GM18508 (cell line): ENCODE measurements around the gene MYMX.

Experiments
- ATAC-seq: cut with Tn5 transposase; IDR thresholded peaks from one replicate; pipeline ENCODE4 v1.9.1; 2021; ENCODE audit warnings: moderate number of reproducible peaks; ENCODE audit not compliant: insufficient read depth, unreplicated experiment

The MYMX gene

GRCh38 chr6:44217332-44218143 is 812 bp downstream of the MYMX start:
- no peak for ATAC-seq

DNA sequence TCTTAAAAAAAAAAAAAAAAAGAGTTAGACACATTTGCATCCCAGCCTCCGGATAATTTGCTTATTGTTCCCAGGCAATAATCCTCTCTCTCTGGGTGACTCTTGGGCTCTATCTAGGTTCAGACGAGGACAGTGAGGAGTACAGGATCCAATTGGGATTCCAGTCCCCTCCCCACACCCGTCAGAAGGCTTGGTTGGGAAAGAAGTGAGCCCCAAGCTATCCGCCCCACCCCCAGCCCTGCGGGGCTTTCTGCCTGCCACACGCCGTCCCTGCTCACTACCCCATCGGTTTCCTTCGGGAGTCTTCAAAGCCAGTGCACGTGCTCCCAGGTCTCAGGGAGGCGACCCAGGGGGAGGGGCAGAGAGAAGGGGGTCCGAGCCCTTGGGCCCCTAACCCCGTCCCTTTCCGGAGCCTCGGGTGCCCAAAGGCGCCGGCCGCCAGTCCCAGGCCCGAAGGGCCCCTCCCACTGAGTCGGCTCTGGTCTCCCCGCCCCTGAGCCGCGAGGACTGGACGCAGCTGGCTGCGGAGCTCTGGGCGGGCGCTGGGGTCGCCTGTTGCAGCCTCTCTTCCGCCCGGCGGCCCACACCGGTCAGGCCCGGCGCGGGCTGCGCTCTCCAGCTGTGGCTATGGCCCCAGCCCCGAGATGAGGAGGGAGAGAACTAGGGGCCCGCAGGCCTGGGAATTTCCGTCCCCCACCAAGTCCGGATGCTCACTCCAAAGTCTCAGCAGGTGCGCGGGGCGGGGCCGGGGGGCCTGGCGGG is 2.5 kb downstream of the MYMX start:
- no peak for ATAC-seq

GRCh38 chr6:44219815-44220784 is 3.4 kb downstream of the MYMX start:
- ATAC-seq: no peak

- ATAC-seq: no peak
Observed at GRCh38 chr6:44220913-44221290, 4.2 kb downstream of the MYMX start.

- no peak for ATAC-seq
Observed at GRCh38 chr6:44221291-44221960, 4.7 kb downstream of the MYMX start.

- no peak for ATAC-seq
Observed at GRCh38 chr6:44221961-44222335, 5.2 kb downstream of the MYMX start.

- no peak for ATAC-seq
Observed at GRCh38 chr6:44222486-44223318, 6.0 kb downstream of the MYMX start.

GRCh38 chr6:44223319-44224028 is 6.7 kb downstream of the MYMX start, which contains the start of gene SLC29A1:
SLC29A1 (plus strand) TSS chr6:44223595; CDS start chr6:44227314, 3,719 bp downstream.
- no peak for ATAC-seq

DNA sequence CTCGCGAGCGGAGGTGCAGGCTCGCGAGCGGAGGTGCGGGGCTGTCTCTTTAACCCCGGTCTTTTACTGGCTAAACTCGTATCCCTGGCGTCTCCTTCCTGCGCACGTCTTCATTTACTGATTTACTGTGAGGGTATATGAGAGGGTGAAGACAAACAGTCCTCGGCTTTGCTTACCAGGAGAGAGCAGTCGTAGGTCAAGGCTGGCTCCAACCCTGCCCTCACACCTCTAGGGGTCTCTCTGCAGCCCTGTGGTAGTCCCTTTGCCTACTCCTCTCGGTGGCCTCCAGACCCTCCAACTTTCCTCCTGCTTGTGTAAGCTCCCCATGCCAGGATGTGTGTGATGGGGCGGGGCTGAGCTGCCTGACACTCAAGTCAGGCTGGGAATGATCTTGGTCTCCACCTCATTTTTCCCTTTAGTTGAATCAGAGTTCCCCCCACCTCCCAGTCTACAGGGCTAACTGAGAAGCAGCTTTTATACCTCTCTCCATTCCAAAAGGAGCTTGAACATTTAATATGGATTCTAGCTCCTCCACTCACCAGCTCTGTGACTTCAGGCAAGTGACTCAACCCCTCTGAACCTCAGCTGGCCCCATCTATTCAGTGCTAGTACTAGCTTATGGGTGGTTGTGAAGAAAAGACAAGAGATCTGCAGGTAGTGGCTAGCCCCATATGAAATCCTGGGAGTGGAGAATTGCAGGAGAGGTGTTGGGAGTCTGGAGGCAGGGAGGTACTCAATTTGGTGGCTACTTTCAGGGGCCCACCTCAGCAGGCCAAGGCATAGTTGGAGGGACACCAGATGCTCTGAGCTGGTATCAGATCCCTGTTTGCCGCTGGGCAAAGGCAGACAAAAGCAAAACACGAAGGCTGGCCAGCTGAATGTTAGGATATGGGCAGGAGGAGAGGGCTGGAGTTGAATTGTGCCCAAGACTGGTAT is 7.6 kb downstream of the MYMX start:
- no peak for ATAC-seq

DNA sequence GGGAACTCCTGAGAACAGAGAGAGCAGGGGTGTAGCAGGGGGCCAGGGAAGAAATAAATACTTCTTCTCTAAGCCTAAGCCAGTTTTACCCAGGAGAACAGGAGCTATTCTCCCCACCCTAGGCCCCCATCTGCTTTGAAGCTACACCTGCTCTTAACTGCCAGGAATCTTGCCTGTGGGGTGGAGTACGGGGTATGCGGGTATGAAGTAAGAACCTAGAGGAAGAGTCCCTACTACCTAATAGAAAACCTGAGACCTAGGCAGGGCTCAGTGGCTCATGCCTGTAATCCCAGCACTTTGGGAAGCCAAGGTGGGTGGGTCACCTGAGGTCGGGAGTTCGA is 8.2 kb downstream of the MYMX start:
- ATAC-seq: no peak

- ATAC-seq: no peak
Observed at GRCh38 chr6:44225579-44226325, 9.0 kb downstream of the MYMX start.

- ATAC-seq: no peak
Observed at GRCh38 chr6:44226368-44227147, 9.8 kb downstream of the MYMX start.

GRCh38 chr6:44227148-44227793 is 10.5 kb downstream of the MYMX start:
- no peak for ATAC-seq

DNA sequence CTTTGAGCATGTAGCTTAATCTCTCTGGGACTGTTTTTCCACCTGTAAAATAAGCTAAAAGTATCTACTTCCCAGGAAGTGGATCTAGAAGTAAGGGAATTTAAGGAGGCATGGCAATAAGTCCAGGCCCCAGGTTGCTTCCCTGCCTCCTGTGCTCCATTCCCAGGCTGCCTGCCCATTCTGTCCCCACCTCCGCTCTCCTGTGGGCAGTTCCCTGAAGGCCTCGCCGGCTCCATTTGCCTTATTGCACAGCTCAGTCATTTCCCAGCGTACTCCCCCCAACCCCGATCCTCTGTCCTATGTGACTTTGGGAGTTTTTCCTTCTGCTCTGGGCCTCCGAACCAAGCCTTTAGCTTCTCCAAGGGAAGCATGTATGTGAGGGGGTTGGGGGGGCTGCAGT is 11.3 kb downstream of the MYMX start:
- no peak for ATAC-seq

GRCh38 chr6:44228433-44228832 is 11.7 kb downstream of the MYMX start:
- ATAC-seq: no peak

DNA sequence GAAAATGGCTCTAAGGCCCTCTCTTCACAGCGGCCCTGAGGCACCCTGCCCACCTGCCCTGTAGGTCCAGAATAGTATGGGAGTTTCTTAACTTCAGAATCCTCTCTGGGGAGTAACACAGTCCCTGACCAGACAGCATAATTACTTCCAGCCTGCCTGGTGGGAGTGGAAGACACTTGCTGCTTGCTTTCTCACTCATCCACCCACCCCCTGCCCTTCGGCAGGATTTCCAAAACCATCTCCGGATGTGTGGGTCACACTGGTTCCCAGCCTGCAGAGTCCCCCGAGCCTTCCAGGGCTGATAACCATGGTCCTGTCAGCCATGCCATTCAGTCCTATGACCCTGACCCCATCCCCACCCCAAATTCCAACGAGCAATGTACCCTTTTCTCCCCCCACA is 12.1 kb downstream of the MYMX start:
- no peak for ATAC-seq
